ENCODE results near the gene PREX1. TPM values are rescaled to one million over a fixed set of nuclear protein-coding genes. Genes with fewer than 3 reads are reported as not detected.

The PREX1 gene
- total RNA-seq, 1 experiment from 2014 or later = 9.5 TPM

DNA sequence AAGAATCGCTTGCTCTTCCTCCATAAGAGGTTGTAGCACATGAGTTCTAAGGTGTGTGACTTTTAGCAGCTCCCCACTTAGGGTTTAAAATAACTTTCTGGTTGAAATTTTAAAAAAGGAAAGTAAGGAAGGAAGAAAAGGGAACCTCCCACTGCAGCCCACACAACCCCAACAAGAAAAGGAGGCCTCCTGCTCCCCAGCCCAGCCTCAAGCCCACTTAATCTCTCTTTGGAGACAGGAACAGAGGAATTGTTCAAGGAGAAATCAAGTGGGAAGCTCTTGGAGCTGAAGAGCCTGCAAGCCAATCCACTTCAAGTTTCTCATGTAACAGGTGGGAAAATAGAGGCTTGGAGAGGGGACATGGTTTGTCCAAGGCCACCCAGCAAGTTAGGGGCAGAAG is 39.1 kb upstream of the PREX1 start:
- no TSS peak for BruUV-seq (replicated peaks)
- no peak overlapping the region for H3K4me3 ChIP-seq (ENCODE audit: low read depth, low read length)
- ChIA-PET CTCF (interaction anchor here (0.6 to 1.6 kb wide), 2 partner anchors 77 to 209 kb away, joined by 3 to 6 read pairs; no protein-coding TSS in a partner anchor), POLR2A (no interaction called here)
- H3K4me1 ChIP-seq = no peaks in the 10 kb centered on the region
- intact Hi-C loops (cut with micrococcal nuclease; ENCODE audit: unreplicated experiment) = no loop called here
- no peak overlapping the region for H3K4me3 Mint-ChIP-seq (ENCODE audit: unreplicated experiment)
- no peaks in the 10 kb centered on the region for H3K4me1 Mint-ChIP-seq (ENCODE audit: low read depth, unreplicated experiment)
- H3K27me3 ChIP-seq (replicated peaks; ENCODE audit: control insufficient read depth, insufficient read depth, low read length) = peaks cover 3% of the 10 kb centered on the region; the same call in 1 of the 2 replicates
- TF ChIP-seq CTCF (IDR thresholded peaks at IDR 0.05; ENCODE audit: insufficient read depth in 1 of 2, low read depth in 1 of 2, low read length in 1 of 2, severe bottlenecking in 1 of 2, unreplicated experiment in 1 of 2) = no peak
- H3K27me3 Mint-ChIP-seq (ENCODE audit: insufficient read depth, unreplicated experiment) = peaks cover 7% of the 10 kb centered on the region
- no peaks in the 10 kb centered on the region for H3K36me3 Mint-ChIP-seq (ENCODE audit: insufficient read depth, unreplicated experiment)
- no peaks in the 10 kb centered on the region for H3K9me3 ChIP-seq
- DNase-seq = no peak
- no peaks in the 10 kb centered on the region for H3K9me3 Mint-ChIP-seq (ENCODE audit: unreplicated experiment)
- no peak overlapping the region for H3K27ac Mint-ChIP-seq (ENCODE audit: unreplicated experiment)
- H3K36me3 ChIP-seq (ENCODE audit: control insufficient read depth, insufficient read depth, low read length) = no peaks in the 10 kb centered on the region

GRCh38 chr20:48864738-48865318 is 37.0 kb upstream of the PREX1 start:
- Mint-ChIP-seq H3K27me3 (ENCODE audit: insufficient read depth, unreplicated experiment) (peaks cover 7% of the 10 kb centered on the region), H3K4me3 (ENCODE audit: unreplicated experiment) (no peak overlapping the region), H3K36me3 (ENCODE audit: insufficient read depth, unreplicated experiment) (no peaks in the 10 kb centered on the region), H3K9me3 (ENCODE audit: unreplicated experiment) (no peaks in the 10 kb centered on the region), H3K4me1 (ENCODE audit: low read depth, unreplicated experiment) (no peaks in the 10 kb centered on the region), H3K27ac (ENCODE audit: unreplicated experiment) (no peak overlapping the region)
- intact Hi-C loops (cut with micrococcal nuclease; ENCODE audit: unreplicated experiment) = no loop called here
- ChIA-PET CTCF (interaction anchor here (0.8 kb wide), 1 partner anchor 207 kb away, joined by 3 read pairs; no protein-coding TSS in a partner anchor), POLR2A (no interaction called here)
- Histone ChIP-seq H3K4me1 (no peaks in the 10 kb centered on the region), H3K27me3 (replicated peaks; ENCODE audit: control insufficient read depth, insufficient read depth, low read length) (peaks cover 3% of the 10 kb centered on the region; the same call in 1 of the 2 replicates), H3K36me3 (ENCODE audit: control insufficient read depth, insufficient read depth, low read length) (no peaks in the 10 kb centered on the region), H3K4me3 (ENCODE audit: low read depth, low read length) (no peak overlapping the region), H3K9me3 (no peaks in the 10 kb centered on the region)
- no TSS peak for BruUV-seq (replicated peaks)
- DNase-seq = no peak
- no peak for TF ChIP-seq CTCF (IDR thresholded peaks at IDR 0.05; ENCODE audit: insufficient read depth in 1 of 2, low read depth in 1 of 2, low read length in 1 of 2, severe bottlenecking in 1 of 2, unreplicated experiment in 1 of 2)

- DNase-seq = no peak
- no peaks in the 10 kb centered on the region for H3K36me3 Mint-ChIP-seq (ENCODE audit: insufficient read depth, unreplicated experiment)
- intact Hi-C loops (cut with micrococcal nuclease; ENCODE audit: unreplicated experiment) = no loop called here
- H3K9me3 Mint-ChIP-seq (ENCODE audit: unreplicated experiment) = no peaks in the 10 kb centered on the region
- H3K4me3 Mint-ChIP-seq (ENCODE audit: unreplicated experiment) = no peak overlapping the region
- H3K4me1 Mint-ChIP-seq (ENCODE audit: low read depth, unreplicated experiment) = no peaks in the 10 kb centered on the region
- BruUV-seq (replicated peaks) = no TSS peak
- Histone ChIP-seq H3K27me3 (replicated peaks; ENCODE audit: control insufficient read depth, insufficient read depth, low read length) (peaks cover 3% of the 10 kb centered on the region; the same call in 1 of the 2 replicates), H3K36me3 (ENCODE audit: control insufficient read depth, insufficient read depth, low read length) (no peaks in the 10 kb centered on the region), H3K9me3 (no peaks in the 10 kb centered on the region), H3K4me3 (ENCODE audit: low read depth, low read length) (no peak overlapping the region), H3K4me1 (no peaks in the 10 kb centered on the region)
- peaks cover 7% of the 10 kb centered on the region for H3K27me3 Mint-ChIP-seq (ENCODE audit: insufficient read depth, unreplicated experiment)
- H3K27ac Mint-ChIP-seq (ENCODE audit: unreplicated experiment) = no peak overlapping the region
- CTCF ChIA-PET = interaction anchor here (0.8 kb wide), 1 partner anchor 206 kb away, joined by 3 read pairs; no protein-coding TSS in a partner anchor
- TF ChIP-seq CTCF (IDR thresholded peaks at IDR 0.05; ENCODE audit: insufficient read depth in 1 of 2, low read depth in 1 of 2, low read length in 1 of 2, severe bottlenecking in 1 of 2, unreplicated experiment in 1 of 2) = no peak
- POLR2A ChIA-PET = no interaction called here
Measured at GRCh38 chr20:48864254-48864653, 36.5 kb upstream of the PREX1 start.

Measured in Caco-2 (cell line).